GM23338 (cell line): ENCODE data around the gene NFATC1.

ENCODE experiments used
- CREB1 ChIP-seq: fragments of 250-450 bp; sonication (Bioruptor Pico); IDR thresholded peaks from 2 replicates; pipeline ENCODE4 v1.5.0; 2020; ENCODE audit warnings: low read depth, mild to moderate bottlenecking, moderate library complexity
- CTCF ChIP-seq, 2 experiments: fragments of 200-600 bp in 1 of 2; sonication (generic) in 1 of 2; conservative IDR thresholded peaks; 2 replicates each; pipeline versions ENCODE4 v1.5.1 to v1.6.1; 2016 to 2017; ENCODE audit warnings: antibody characterized with exemption in 2 of 2, low read depth in 2 of 2, mild to moderate bottlenecking in 2 of 2, moderate library complexity in 1 of 2
- EZH2 ChIP-seq: fragments of 200-600 bp; sonication (generic); IDR thresholded peaks from one replicate; pipeline ENCODE4 v1.8.0; 2017; ENCODE audit warnings: antibody characterized with exemption, mild to moderate bottlenecking, low read depth; ENCODE audit not compliant: unreplicated experiment
- EZH2phosphoT487 ChIP-seq: fragments of 200-600 bp; sonication (generic); IDR thresholded peaks from one replicate; pipeline ENCODE4 v1.8.1; 2018; ENCODE audit warnings: antibody characterized with exemption; ENCODE audit not compliant: unreplicated experiment
- JUNB ChIP-seq: IDR thresholded peaks from one replicate; pipeline ENCODE4 v1.6.1; 2016; ENCODE audit warnings: antibody characterized with exemption; ENCODE audit not compliant: unreplicated experiment
- NANOG ChIP-seq: IDR thresholded peaks from 2 replicates; pipeline ENCODE4 v1.6.1; 2016; ENCODE audit warnings: antibody characterized with exemption, borderline replicate concordance
- POLR2AphosphoS5 ChIP-seq: IDR thresholded peaks from 2 replicates; pipeline ENCODE4 v1.6.1; 2016; ENCODE audit warnings: antibody characterized with exemption, low read depth
- ZNF114 ChIP-seq: fragments of 250-450 bp; sonication (Bioruptor Pico); IDR thresholded peaks from 2 replicates; pipeline ENCODE4 v1.5.0; 2020; ENCODE audit warnings: mild to moderate bottlenecking, moderate library complexity
- TF ChIP-seq, protein P1 (sequence below): IDR thresholded peaks from one replicate; pipeline ENCODE4 v1.6.1; 2018; ENCODE audit warnings: antibody characterized with exemption; ENCODE audit not compliant: unreplicated experiment

DNA sequence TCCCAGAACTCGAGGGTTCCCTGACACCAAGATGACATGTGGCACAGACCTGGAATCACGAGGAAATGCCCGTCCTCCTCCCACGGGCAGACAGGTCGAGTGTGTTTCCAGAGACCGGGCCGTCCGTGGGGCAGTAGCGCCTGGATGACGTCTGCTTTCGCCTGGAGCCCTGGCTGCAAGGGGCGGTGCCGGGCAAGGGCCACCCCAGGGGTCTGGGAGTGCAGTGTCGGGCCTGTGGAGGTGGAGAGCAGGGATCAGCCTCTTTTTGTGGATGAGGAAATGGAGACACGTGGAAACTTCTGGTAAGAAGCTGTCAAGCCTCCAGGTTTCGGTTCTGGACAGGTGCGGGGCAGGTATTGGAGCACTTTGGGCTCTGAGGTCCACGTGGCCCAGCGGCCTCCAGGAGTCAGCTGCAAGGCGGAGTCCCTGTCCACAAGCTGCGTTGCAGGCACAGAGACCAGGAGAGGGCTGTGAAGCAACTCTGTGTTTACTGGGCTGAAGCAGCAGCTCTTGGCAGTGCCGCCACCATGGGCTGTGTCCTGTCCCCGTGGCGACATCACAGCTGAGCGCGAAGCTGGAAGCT lies 25.6 kb downstream of the NFATC1 start:
- no peak for TF ChIP-seq CTCF (conservative IDR thresholded peaks at IDR 0.05; ENCODE audit: low read depth in 2 of 2)
- TF ChIP-seq CREB1: no peak
- no peak for TF ChIP-seq POLR2AphosphoS5
- TF ChIP-seq, protein P1, sequence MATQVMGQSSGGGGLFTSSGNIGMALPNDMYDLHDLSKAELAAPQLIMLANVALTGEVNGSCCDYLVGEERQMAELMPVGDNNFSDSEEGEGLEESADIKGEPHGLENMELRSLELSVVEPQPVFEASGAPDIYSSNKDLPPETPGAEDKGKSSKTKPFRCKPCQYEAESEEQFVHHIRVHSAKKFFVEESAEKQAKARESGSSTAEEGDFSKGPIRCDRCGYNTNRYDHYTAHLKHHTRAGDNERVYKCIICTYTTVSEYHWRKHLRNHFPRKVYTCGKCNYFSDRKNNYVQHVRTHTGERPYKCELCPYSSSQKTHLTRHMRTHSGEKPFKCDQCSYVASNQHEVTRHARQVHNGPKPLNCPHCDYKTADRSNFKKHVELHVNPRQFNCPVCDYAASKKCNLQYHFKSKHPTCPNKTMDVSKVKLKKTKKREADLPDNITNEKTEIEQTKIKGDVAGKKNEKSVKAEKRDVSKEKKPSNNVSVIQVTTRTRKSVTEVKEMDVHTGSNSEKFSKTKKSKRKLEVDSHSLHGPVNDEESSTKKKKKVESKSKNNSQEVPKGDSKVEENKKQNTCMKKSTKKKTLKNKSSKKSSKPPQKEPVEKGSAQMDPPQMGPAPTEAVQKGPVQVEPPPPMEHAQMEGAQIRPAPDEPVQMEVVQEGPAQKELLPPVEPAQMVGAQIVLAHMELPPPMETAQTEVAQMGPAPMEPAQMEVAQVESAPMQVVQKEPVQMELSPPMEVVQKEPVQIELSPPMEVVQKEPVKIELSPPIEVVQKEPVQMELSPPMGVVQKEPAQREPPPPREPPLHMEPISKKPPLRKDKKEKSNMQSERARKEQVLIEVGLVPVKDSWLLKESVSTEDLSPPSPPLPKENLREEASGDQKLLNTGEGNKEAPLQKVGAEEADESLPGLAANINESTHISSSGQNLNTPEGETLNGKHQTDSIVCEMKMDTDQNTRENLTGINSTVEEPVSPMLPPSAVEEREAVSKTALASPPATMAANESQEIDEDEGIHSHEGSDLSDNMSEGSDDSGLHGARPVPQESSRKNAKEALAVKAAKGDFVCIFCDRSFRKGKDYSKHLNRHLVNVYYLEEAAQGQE: no peak
- TF ChIP-seq EZH2: no peak
- TF ChIP-seq ZNF114: no peak
- TF ChIP-seq EZH2phosphoT487: no peak
- no peak for TF ChIP-seq NANOG
- no peak for TF ChIP-seq JUNB
